ENCODE measurements around the gene UBL7.

GRCh38 chr15:74504836-74505235 is 43.9 kb upstream of the UBL7 start:
- TF ChIP-seq PAX5 (IDR thresholded peaks at IDR 0.05; ENCODE audit: insufficient read depth, low read length, severe bottlenecking) (no peak), POLR2A (IDR thresholded peaks at IDR 0.05; ENCODE audit: low read depth, low read length) (no peak), POLR2AphosphoS5 (IDR thresholded peaks at IDR 0.05; ENCODE audit: low read depth, low read length) (no peak), TAF1 (IDR thresholded peaks at IDR 0.05; ENCODE audit: low read depth, low read length) (no peak), SPI1 (IDR thresholded peaks at IDR 0.05; ENCODE audit: low read depth, low read length) (no peak)
